NCI-H1694 treated with DMSO at 0.1 percent for 48 hours (cell line): ENCODE measurements around the gene WT1.
"Not testable (repeated sequence)": the region's sequence is repeated elsewhere in the genome, so short reads cannot be mapped to it uniquely, and the experiment has no call there.

Experiments
- DNase-seq: peaks from one replicate; lab custom pipeline; 2025; lab: John Stamatoyannopoulos, UW

WT1 gene

DNA sequence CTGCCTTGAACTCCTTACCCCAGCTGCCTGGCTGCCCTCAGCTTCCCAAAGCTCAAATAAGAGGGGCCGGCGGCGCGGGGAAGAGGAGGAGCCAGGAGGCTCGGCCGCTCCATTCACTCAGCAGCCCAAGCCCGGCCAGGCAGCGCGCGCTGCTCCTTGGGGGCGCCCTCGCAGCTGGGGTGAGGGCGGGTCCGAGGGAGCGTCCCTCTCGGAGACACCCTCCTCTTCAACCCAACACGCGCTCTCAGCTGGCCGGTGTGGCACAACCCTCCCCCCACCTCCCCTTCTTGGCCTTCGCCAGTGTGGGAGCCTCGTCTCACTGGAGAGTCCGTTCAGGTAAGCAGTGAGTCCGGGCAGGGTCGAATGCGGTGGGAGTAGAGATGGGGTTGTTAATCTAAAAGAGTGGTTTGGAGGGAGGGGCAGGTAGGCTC lies at the start of gene WT1:
TSS of gene WT1 (minus strand) at position 29 of the 431 bp plus-strand sequence.
- no peak for DNase-seq

DNA sequence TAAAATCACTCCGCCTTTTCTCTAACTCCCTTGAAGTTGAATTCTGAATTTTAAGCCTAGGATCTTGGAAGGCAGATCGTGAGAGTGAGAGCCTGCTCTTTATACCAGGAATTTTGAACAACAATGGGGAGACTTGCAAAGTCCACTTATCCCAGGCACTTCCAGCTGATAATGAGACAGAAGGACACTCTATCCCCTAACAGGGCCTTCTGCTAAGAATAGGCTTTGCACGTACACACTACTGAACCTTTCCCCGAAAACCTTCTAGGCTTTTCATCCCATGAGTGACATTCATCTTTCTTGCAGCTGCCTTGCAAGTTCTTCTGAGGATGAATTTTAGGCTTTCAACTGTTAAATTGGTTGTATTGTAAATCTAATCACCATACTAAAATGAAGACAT lies 44.0 kb upstream of the WT1 start:
- DNase-seq = no peak

GRCh38 chr11:32478277-32478731 lies 43.0 kb upstream of the WT1 start:
- peak; percentile 47 for DNase-seq

DNA sequence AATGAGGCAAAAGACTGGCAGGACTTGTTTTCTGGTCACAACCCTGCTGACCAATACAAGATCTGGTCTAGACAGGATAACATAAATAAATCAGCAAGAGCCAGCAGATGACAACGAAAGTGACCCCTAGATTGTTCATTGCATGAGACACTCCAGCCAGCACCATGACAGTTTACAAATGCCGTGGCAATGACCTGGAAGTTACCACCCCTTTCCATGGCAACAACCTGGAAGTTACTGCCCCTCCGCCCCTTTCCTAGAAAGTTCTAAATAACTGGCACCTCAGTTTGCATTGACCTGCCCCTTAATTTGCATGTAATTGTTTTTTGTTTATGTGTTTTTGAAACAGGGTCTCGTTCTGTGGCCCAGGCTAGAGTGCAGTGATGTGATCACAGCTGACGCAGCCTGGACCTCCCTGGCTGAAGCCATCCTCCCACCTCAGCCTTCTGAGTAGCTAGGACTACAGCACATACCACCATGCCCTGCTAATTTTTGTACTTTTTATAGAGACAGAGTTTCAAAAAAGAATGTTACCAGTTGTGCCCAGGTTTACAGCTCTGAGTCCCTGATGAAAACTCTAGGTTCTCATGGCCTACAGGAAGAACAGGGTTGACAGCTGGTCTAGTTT lies 38.1 kb upstream of the WT1 start:
- no peak for DNase-seq

- no peak for DNase-seq
Measured at GRCh38 chr11:32472226-32472625, 36.9 kb upstream of the WT1 start.

- DNase-seq = not testable (repeated sequence)
Measured at GRCh38 chr11:32471544-32471943, 36.2 kb upstream of the WT1 start.

DNA sequence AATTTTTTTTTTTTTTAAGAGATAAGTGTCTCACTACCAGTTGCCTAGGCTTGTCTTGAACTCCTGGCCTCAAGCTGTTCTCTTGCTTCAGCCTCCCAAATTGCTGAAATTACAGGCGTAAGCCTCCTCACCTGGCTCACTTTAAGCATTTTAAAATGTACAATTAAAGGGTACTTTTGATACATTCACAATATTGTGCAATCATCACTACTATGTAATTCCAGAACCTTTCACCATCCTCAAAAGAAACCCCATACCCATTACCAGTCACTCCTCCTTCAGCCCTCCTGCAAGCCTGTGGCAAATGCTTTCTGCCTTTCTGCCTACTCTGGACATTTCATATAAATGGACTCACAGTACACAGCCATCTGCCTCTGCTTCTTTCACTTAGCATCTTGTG lies 34.5 kb upstream of the WT1 start:
- DNase-seq = no peak

DNA sequence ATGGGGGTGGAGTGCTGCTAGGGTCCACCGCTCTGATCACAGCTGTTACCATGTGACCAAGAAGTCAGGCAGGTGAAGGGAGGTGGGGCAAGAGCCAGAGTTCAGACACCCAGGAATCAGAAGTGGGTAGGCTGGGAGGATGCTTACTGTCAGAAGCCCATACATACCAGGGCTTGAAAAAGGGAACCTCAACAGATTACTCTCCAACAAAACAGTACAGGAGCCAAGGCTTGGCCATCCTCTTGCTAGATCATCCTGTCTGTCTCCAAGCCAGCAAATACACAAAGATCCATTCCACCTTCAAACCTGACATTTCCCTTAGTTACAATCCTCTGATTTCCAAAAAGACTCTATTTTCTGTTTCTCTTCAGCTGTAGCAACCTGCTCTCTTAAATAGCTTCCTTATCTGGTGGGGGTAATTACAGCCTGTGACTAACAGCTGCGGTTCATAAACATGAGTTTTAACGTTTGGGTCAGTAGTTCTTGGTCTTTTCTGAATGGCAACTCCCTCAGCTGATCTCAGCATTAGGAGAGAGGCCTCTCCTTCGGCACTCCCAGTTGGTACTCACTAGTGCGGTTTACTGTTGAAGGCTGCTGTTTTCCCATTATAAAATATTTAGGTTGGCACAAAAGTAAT lies 31.1 kb upstream of the WT1 start:
- no peak for DNase-seq

DNA sequence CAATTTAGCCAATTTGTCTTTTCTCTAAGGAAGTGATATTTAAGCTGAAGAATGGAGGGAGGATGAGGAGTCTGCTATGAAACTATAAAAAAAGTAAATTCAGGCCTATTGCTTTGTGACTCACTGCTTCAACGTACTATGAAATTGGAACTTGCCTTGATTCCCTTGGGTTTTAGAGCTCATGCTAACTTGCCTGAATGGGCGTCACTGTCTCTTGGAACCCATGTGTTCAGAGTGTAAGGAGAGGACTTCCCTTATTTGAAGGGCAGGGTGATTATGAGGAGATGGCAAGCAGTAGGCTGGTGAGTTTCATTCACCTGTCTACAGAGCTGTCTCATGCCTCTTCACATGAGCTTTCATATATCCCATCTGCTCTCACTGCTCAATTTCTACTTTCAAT lies 28.7 kb upstream of the WT1 start:
- DNase-seq = no peak

- DNase-seq = no peak
Measured at GRCh38 chr11:32462011-32462690, 26.8 kb upstream of the WT1 start.

GRCh38 chr11:32456864-32457263 lies 21.5 kb upstream of the WT1 start:
- no peak for DNase-seq

DNA sequence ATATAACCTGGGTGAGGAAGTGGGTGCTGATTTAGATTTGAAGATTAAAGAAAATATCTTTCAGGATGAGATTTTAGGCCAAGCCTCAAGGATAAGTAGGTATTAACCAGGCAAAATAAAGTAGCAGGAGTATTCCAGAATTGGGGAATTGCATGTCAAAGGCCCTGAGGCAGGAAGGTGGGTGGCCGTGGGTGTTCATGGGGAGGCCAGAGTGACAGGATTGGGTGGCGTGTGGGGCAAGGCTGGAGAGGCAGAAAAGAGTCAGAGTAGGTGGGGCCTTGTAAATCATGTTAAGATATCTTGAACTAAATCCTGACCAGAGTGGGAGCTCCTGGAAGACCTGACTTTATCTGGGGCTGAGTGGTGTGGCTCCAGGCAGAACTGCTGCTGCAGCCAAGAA lies 19.7 kb upstream of the WT1 start:
- DNase-seq = no peak

- no peak for DNase-seq
Measured at GRCh38 chr11:32451808-32452207, 16.5 kb upstream of the WT1 start.

DNA sequence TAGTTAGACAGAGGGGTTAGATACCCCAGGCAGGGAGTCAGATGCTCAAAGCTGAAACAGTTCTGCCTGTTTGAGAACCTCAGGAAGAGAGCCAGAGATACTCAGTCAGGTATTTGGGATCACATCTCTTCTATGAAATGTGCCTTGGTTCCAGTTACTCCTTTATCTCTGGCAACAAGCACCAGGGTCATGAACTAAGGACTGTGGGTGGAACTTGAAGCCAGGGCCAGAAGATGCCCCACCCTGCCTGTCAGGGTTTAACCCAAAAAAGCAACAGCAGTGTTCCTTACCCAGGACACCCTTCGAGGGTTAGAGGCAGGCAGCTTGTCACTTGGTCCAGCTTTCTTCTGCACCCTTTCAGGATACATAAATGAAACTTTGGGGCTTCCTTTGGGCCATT lies 15.0 kb upstream of the WT1 start:
- no peak for DNase-seq

DNA sequence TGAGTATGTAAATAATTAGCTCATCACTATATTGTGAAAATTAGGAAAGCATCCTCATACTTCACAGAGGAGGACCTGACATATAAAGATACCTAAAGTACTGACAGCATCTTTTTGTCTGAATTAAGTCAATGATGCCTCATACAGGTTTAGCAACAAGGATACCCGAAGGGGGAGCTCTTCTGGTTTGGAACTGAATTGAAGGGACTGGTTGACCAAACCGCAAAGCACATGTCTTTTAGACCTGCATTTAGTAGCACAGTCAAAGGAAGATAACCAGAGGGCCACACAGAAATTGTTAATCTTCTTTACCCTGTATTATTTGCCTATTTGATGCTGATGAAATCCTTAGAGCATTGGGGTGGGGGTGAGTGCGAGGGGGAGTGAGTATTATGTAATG lies 12.9 kb upstream of the WT1 start:
- peak; percentile 19 for DNase-seq

GRCh38 chr11:32447252-32447651 lies 11.9 kb upstream of the WT1 start:
- DNase-seq = no peak

GRCh38 chr11:32446227-32446626 lies 10.9 kb upstream of the WT1 start:
- no peak for DNase-seq

GRCh38 chr11:32444186-32444585 lies 8.8 kb upstream of the WT1 start:
- no peak for DNase-seq

GRCh38 chr11:32440916-32441315 lies 5.6 kb upstream of the WT1 start:
- DNase-seq = no peak

DNA sequence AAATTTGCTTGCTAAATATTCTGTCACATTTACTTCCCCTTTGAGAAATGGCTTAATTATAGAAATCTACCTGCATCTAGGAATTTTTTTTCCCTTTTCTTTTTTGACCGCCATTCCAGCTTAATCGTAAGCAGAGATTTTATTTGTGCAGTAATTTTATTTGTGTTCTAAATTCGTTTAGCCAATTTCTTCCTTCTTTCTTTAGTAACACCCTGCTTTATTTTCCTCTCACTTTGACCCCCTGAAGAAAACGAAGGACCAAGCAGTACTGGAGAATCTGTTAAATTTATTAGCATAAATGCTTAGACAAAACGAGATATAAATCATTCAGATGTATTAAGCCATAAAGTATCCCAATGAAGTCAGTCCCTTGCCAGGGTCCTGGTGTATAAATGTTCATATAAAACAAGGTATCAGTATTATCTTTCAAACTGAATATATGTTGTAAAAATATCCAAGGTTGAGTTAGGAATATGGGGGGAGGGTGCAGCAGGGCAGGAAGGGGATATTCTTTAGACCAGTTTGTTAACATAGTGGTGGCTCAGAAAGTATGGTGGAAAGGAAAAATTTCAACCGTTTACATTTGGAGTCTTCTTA lies 5.1 kb upstream of the WT1 start:
- DNase-seq = no peak

GRCh38 chr11:32439501-32440210 lies 4.3 kb upstream of the WT1 start:
- DNase-seq = no peak

- DNase-seq = no peak
Measured at GRCh38 chr11:32438866-32439489, 3.6 kb upstream of the WT1 start.
